LoVo (cell line): Measurements from ENCODE around the gene C11orf91.
"Not testable (repeated sequence)": the region's sequence is repeated elsewhere in the genome, so short reads cannot be mapped to it uniquely, and the experiment has no call there.

Experiments used
- DNase-seq: peaks from one replicate; pipeline ENCODE4 v3.0.0-alpha.2; 2016; ENCODE audit warnings: low spot score

The C11orf91 gene

GRCh38 chr11:33668951-33669596 lies 31.6 kb downstream of the C11orf91 start:
- no peak for DNase-seq

- DNase-seq: no peak
Measured at GRCh38 chr11:33668468-33668825, 32.2 kb downstream of the C11orf91 start.

GRCh38 chr11:33667819-33668467 lies 32.7 kb downstream of the C11orf91 start:
- no peak for DNase-seq

GRCh38 chr11:33665350-33666106 lies 35.1 kb downstream of the C11orf91 start:
- no peak for DNase-seq

GRCh38 chr11:33664827-33665226 lies 35.8 kb downstream of the C11orf91 start:
- DNase-seq: no peak

GRCh38 chr11:33664166-33664565 lies 36.5 kb downstream of the C11orf91 start:
- no peak for DNase-seq

GRCh38 chr11:33663121-33663520 lies 37.5 kb downstream of the C11orf91 start:
- DNase-seq: no peak

GRCh38 chr11:33661526-33661925 lies 39.1 kb downstream of the C11orf91 start:
- DNase-seq: not testable (repeated sequence)

- DNase-seq: no peak
Measured at GRCh38 chr11:33660962-33661361, 39.7 kb downstream of the C11orf91 start.

GRCh38 chr11:33659370-33660139 lies 41.1 kb downstream of the C11orf91 start:
- DNase-seq: no peak

- no peak for DNase-seq
Measured at GRCh38 chr11:33658195-33658900, 42.3 kb downstream of the C11orf91 start.

GRCh38 chr11:33657757-33658156 lies 42.9 kb downstream of the C11orf91 start:
- no peak for DNase-seq

GRCh38 chr11:33656768-33657167 lies 43.9 kb downstream of the C11orf91 start:
- DNase-seq: no peak

GRCh38 chr11:33655842-33656600 lies 44.6 kb downstream of the C11orf91 start:
- DNase-seq: no peak

- no peak for DNase-seq
Measured at GRCh38 chr11:33654594-33654993, 46.0 kb downstream of the C11orf91 start.

- DNase-seq: no peak
Measured at GRCh38 chr11:33652930-33653329, 47.7 kb downstream of the C11orf91 start.

- DNase-seq: no peak
Measured at GRCh38 chr11:33652431-33652830, 48.2 kb downstream of the C11orf91 start.

- no peak for DNase-seq
Measured at GRCh38 chr11:33651990-33652389, 48.6 kb downstream of the C11orf91 start.

GRCh38 chr11:33651555-33651954 lies 49.1 kb downstream of the C11orf91 start:
- no peak for DNase-seq

- DNase-seq: no peak
Measured at GRCh38 chr11:33649944-33650343, 50.7 kb downstream of the C11orf91 start.
